Neural crest cell (in vitro differentiated cells): ENCODE results near the gene HOXA9. TPM values are rescaled to one million over a fixed set of nuclear protein-coding genes. Genes with fewer than 3 reads are reported as not detected.

Experiments used
- DNase-seq: peaks from one replicate; pipeline ENCODE4 v3.0.0; 2021; ENCODE audit warnings: low read depth, mixed read lengths, low spot score
- H3K27ac Mint-ChIP-seq: one replicate; pipeline ENCODE4 v1.8.0; 2021; ENCODE audit warnings: mild to moderate bottlenecking, mixed read lengths; ENCODE audit not compliant: unreplicated experiment
- H3K27me3 Mint-ChIP-seq: 2 replicates; pipeline ENCODE4 v1.8.0; 2021; ENCODE audit warnings: low read depth, mild to moderate bottlenecking, mixed read lengths
- H3K36me3 Mint-ChIP-seq: 2 replicates; pipeline ENCODE4 v1.8.0; 2021; ENCODE audit warnings: low read depth, mild to moderate bottlenecking, mixed read lengths
- H3K4me1 Mint-ChIP-seq: 2 replicates; pipeline ENCODE4 v1.8.0; 2021; ENCODE audit warnings: mixed read lengths
- H3K4me3 Mint-ChIP-seq: one replicate; pipeline ENCODE4 v1.8.0; 2021; ENCODE audit warnings: mild to moderate bottlenecking, mixed read lengths
- H3K9me3 Mint-ChIP-seq: 2 replicates; pipeline ENCODE4 v1.8.0; 2021; ENCODE audit warnings: mixed read lengths
- total RNA-seq: library from RNA; stranded (reverse); gene quantifications from 2 replicates; pipeline ENCODE4 v1.2.1, GENCODE V29; 2021
- TF ChIP-seq, protein P1 (sequence below): fragments of 200-600 bp; sonication (generic); conservative IDR thresholded peaks from 2 replicates; pipeline ENCODE4 v1.5.0; 2021; ENCODE audit warnings: antibody characterized with exemption, mild to moderate bottlenecking

Gene HOXA9
- total RNA-seq, 1 donor from 2014 or later, result 9.0 TPM

DNA sequence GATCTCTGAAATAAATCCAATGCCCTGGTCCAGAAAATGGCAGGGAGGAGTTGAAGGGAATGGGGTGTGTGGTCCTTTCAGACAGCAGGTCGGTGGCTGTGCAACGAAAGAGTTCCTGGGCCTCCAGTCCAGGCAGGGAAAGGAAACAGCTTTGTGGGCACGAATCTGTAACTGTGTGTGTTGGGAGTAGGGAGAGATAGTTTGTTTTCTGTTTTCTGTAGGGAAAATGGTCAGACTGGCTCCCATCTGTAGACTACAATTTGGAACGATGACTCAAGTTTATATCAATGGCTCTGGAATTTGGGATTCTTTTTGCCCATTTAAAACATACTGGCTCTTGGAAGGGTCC is 2.6 kb upstream of the HOXA9 start:
- Mint-ChIP-seq H3K4me3 (peak overlapping the region; percentile 54), H3K27me3 (peaks cover 98% of the 10 kb centered on the region), H3K9me3 (no peaks in the 10 kb centered on the region)

GRCh38 chr7:27166531-27167505 is 1.5 kb upstream of the HOXA9 start:
- TF ChIP-seq, protein P1, sequence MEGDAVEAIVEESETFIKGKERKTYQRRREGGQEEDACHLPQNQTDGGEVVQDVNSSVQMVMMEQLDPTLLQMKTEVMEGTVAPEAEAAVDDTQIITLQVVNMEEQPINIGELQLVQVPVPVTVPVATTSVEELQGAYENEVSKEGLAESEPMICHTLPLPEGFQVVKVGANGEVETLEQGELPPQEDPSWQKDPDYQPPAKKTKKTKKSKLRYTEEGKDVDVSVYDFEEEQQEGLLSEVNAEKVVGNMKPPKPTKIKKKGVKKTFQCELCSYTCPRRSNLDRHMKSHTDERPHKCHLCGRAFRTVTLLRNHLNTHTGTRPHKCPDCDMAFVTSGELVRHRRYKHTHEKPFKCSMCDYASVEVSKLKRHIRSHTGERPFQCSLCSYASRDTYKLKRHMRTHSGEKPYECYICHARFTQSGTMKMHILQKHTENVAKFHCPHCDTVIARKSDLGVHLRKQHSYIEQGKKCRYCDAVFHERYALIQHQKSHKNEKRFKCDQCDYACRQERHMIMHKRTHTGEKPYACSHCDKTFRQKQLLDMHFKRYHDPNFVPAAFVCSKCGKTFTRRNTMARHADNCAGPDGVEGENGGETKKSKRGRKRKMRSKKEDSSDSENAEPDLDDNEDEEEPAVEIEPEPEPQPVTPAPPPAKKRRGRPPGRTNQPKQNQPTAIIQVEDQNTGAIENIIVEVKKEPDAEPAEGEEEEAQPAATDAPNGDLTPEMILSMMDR, result no peak
- no peak overlapping the region for H3K27ac Mint-ChIP-seq
- H3K36me3 Mint-ChIP-seq, result peaks cover 7% of the 10 kb centered on the region
- peak overlapping the region; percentile 54 for H3K4me3 Mint-ChIP-seq
- H3K9me3 Mint-ChIP-seq, result no peaks in the 10 kb centered on the region
- peaks cover 15% of the 10 kb centered on the region for H3K4me1 Mint-ChIP-seq
- peaks cover 98% of the 10 kb centered on the region for H3K27me3 Mint-ChIP-seq
- DNase-seq, result no peak

More for the DNA sequence above, 2.6 kb upstream of the HOXA9 start:
- Mint-ChIP-seq H3K27ac (no peak overlapping the region), H3K36me3 (peaks cover 9% of the 10 kb centered on the region), H3K4me1 (peaks cover 18% of the 10 kb centered on the region)
- no peak for DNase-seq
- TF ChIP-seq, protein P1, result no peak

DNA sequence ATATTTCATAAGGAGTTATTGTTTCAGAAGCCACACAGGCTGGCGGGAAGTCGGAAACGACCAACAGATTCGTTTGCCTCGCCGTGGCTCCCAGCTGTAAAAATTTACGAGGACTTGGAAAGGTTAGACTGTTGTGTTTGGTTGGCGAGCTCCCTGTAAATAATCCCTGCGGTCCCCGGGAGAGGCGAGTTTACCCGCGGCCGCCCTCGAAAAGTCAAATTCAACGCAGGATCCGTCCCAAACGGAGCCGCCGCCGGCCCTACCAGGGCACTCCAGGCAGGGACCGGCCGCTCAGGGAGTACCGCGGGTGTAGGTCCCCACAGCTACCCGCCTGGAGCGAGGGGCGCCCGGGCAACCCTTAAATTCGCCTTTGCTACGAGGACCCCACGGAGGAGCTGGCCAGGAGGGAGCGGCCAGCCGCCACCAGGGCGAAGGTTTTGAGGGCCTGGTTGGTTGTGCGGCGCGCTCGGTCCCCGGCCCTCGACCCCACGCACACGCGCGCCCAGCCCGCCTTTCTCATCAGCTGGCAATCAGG is 726 bp upstream of the HOXA9 start:
- DNase-seq, result no peak
- H3K9me3 Mint-ChIP-seq, result no peaks in the 10 kb centered on the region
- peak overlapping the region; percentile 58 for H3K4me3 Mint-ChIP-seq
- TF ChIP-seq, protein P1, result no peak
- H3K36me3 Mint-ChIP-seq, result peaks cover 7% of the 10 kb centered on the region
- H3K27ac Mint-ChIP-seq, result no peak overlapping the region
- peaks cover 10% of the 10 kb centered on the region for H3K4me1 Mint-ChIP-seq
- peaks cover 96% of the 10 kb centered on the region for H3K27me3 Mint-ChIP-seq

- H3K4me1 Mint-ChIP-seq, result peaks cover 10% of the 10 kb centered on the region
- DNase-seq, result no peak
- TF ChIP-seq, protein P1, result peak; percentile 38
- H3K27me3 Mint-ChIP-seq, result peaks cover 95% of the 10 kb centered on the region
- H3K9me3 Mint-ChIP-seq, result no peaks in the 10 kb centered on the region
- H3K36me3 Mint-ChIP-seq, result peaks cover 7% of the 10 kb centered on the region
- H3K27ac Mint-ChIP-seq, result no peak overlapping the region
- peak overlapping the region; percentile 79 for H3K4me3 Mint-ChIP-seq
Measured at GRCh38 chr7:27164367-27165088, 809 bp downstream of the HOXA9 start.

DNA sequence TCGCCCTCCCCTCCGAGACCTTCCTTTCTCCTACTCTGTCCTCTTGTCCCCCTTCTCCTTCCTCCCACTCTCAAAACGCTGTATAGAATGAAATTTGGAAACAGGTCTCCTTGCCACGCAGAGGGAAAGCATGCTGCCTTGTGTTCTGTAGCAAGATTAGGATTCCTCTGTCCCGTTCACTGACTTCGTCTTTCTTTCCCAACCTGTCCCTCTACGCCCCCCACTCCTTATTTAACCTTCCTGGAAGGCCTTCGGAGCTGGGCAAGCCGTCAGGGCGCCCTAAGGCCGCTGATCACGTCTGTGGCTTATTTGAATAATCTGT is 1.3 kb downstream of the HOXA9 start:
- peaks cover 7% of the 10 kb centered on the region for H3K36me3 Mint-ChIP-seq
- H3K9me3 Mint-ChIP-seq, result no peaks in the 10 kb centered on the region
- H3K27ac Mint-ChIP-seq, result no peak overlapping the region
- DNase-seq, result no peak
- H3K4me1 Mint-ChIP-seq, result peaks cover 10% of the 10 kb centered on the region
- TF ChIP-seq, protein P1, result no peak
- peaks cover 95% of the 10 kb centered on the region for H3K27me3 Mint-ChIP-seq
- H3K4me3 Mint-ChIP-seq, result peak overlapping the region; percentile 79
